GM12865 (cell line): ENCODE data around the gene KRTAP29-1.
"Not testable (repeated sequence)": the region's sequence is repeated elsewhere in the genome, so short reads cannot be mapped to it uniquely, and the experiment has no call there.

Experiments used
- DNase-seq: peaks from one replicate; pipeline ENCODE4 v3.0.0; 2010; ENCODE audit warnings: low read depth
- H3K4me3 ChIP-seq: 2 replicates; pipeline ENCODE4 v1.5.1; 2011; ENCODE audit warnings: mild to moderate bottlenecking, low read depth, low read length, control low read depth
- CTCF ChIP-seq: IDR thresholded peaks from 2 replicates; pipeline ENCODE4 v1.5.1; 2011; ENCODE audit warnings: low read length, control low read depth, low read depth, inconsistent platforms; ENCODE audit not compliant: insufficient read depth; ENCODE audit errors: missing control alignments

Gene KRTAP29-1

DNA sequence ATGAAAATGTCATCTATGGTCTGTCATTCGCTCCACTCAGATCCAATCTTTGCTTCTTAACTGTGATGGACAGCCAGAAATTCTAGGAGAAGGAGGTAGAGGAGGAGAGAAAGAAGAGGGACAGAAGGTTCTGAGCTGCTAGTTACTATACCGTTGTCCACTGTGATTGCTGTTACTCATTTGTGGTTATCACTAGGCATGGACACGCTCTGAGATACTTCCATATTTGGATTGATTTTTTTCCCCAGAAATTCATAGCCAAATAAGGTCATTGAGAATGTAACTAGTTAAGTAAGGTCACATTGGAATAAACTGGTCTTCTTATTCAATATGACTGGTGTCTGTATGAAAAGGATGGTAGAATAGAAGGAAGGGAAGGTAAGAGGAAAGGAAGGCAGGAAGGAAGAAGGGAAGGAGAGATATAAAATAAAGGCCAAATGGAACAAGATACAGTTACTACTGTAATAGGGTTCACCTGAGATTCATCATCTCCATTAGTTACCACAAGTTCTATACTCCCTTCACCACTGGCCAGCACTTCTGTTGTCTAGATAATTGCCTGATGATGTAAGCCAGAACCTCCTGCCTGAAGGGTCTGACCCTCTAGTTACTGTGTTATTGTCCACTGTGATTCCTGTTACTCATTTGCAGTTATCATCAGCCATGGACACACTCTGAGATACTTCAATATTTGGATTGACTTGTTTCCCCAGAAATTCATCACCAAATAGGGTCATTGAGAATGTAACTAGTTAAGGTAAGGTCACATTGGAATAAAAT, 24.3 kb downstream of the KRTAP29-1 start:
- no peak overlapping the region for H3K4me3 ChIP-seq
- no peak for TF ChIP-seq CTCF
- no peak for DNase-seq

GRCh38 chr17:41275648-41276190, 26.9 kb downstream of the KRTAP29-1 start, which contains the start of gene KRTAP9-7:
KRTAP9-7 (plus strand) TSS chr17:41275698; CDS start chr17:41275698, 0 bp downstream.
- DNase-seq, H3K4me3 ChIP-seq: not testable (repeated sequence)

DNA sequence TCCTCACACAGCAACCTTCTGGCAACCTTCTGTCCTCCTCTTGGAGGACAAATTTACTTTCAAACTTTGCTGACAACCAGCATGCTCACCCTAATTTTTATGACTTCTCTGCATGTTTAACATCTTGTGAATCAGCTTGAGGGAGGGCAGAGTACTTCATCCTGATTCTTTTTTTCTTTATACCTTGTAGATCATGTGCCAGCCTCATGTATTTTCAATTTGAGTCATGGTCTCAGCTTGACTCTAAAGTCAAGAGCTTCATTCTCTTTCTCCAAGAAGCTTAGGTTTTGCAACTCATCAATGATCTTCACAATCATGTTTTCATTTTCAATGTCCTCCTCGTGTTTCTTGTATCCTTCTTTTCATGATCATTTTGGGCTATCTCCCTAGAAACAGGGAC, 30.8 kb downstream of the KRTAP29-1 start:
- TF ChIP-seq CTCF = no peak
- no peak for DNase-seq

GRCh38 chr17:41271323-41271722, 31.3 kb downstream of the KRTAP29-1 start:
- not testable (repeated sequence) for H3K4me3 ChIP-seq, DNase-seq

More for the DNA sequence above, 30.8 kb downstream of the KRTAP29-1 start:
- H3K4me3 ChIP-seq = no peak overlapping the region

DNA sequence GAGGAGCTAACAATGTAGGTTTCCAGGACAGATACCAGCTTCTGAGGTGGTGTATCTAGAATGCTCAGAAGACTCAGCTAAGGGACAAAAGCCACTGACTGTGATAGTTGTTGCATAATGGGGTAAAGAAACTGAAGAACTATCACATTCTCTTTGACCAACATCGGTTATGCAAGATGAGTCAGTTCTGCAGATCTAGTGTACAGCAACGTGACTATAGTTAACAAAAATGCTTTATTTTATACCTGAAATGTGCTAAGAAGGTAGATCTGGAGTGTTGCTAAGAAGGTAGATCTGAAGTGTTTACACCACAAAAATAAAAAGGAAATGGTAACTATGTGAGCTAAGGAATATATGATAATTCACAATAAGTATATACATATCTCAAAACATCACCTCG, 34.9 kb downstream of the KRTAP29-1 start:
- H3K4me3 ChIP-seq = no peak overlapping the region
- no peak for DNase-seq
- TF ChIP-seq CTCF = no peak

DNA sequence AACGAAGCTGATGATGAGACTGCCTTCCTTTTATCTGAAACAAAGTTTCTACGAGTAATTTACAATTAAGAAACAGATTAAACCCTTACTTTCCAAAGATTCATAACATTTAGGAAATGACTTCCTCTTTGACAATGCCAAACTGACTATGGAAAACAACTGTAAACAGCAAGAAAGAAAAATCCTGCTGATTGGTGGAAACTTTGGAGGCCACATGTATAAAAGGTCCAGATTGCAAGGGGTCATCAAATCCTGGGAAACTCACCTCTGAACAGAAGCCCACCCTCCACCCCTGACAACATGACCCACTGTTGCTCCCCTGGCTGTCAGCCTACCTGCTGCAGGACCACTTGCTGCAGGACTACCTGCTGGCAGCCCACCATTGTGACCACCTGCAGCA, 37.6 kb downstream of the KRTAP29-1 start, which contains the start of gene KRTAP9-6:
TSS of gene KRTAP9-6 (plus strand) at position 301 of the 400 bp plus-strand sequence. CDS start at position 301, 0 bp downstream.
- DNase-seq = no peak

GRCh38 chr17:41264599-41264998, 38.1 kb downstream of the KRTAP29-1 start:
- no peak for DNase-seq
- TF ChIP-seq CTCF = no peak
- no peak overlapping the region for H3K4me3 ChIP-seq

More for the DNA sequence above, 37.6 kb downstream of the KRTAP29-1 start, which contains the start of gene KRTAP9-6:
- no peak for TF ChIP-seq CTCF
- H3K4me3 ChIP-seq = no peak within 1 kb of the TSS

GRCh38 chr17:41263212-41263611, 39.4 kb downstream of the KRTAP29-1 start:
- H3K4me3 ChIP-seq = no peak overlapping the region
- no peak for TF ChIP-seq CTCF
- no peak for DNase-seq
